WTC11 (cell line): ENCODE measurements around the gene CFL1. TPM values are rescaled to one million over a fixed set of nuclear protein-coding genes. Genes with fewer than 3 reads are reported as not detected.

Experiments
- ATAC-seq: fragments of 200-7000 bp; cut with Tn5 transposase; 2 replicates; pipeline ENCODE4 v1.10.0; 2021; ENCODE audit warnings: mild to moderate bottlenecking, moderate library complexity
- CTCF ChIA-PET: fragments of 300-600 bp; sonication (Branson Sonifier 250); formaldehyde crosslinking; loops from one replicate; lab custom pipeline; 2021; ENCODE audit warnings: antibody characterized with exemption; lab: Charles Lee
- POLR2A ChIA-PET: fragments of 350-600 bp; sonication (Branson Sonifier 250); formaldehyde crosslinking; loops from one replicate; lab custom pipeline; 2021; ENCODE audit warnings: antibody characterized with exemption; lab: Charles Lee
- DNase-seq: peaks from one replicate; pipeline ENCODE4 v3.0.0; 2021; ENCODE audit warnings: low spot score
- H3K27ac Mint-ChIP-seq: 2 replicates; pipeline ENCODE4 v1.8.0; 2021; ENCODE audit warnings: mixed read lengths
- H3K27me3 Mint-ChIP-seq: 2 replicates; pipeline ENCODE4 v1.8.0; 2021; ENCODE audit warnings: low read depth, mild to moderate bottlenecking, moderate library complexity, mixed read lengths
- H3K36me3 Mint-ChIP-seq: 2 replicates; pipeline ENCODE4 v1.8.0; 2021; ENCODE audit warnings: mixed read lengths
- H3K4me1 Mint-ChIP-seq: 2 replicates; pipeline ENCODE4 v1.8.0; 2022; ENCODE audit warnings: mixed read lengths
- H3K4me3 Mint-ChIP-seq: 2 replicates; pipeline ENCODE4 v1.8.0; 2021; ENCODE audit warnings: mild to moderate bottlenecking, moderate library complexity, mixed read lengths
- H3K9me3 Mint-ChIP-seq: 2 replicates; pipeline ENCODE4 v1.8.0; 2021; ENCODE audit warnings: mixed read lengths
- ARID4B ChIP-seq: sonication (generic); formaldehyde crosslinking; IDR thresholded peaks from 2 replicates; pipeline ENCODE4 v1.8.0; 2023; ENCODE audit warnings: missing genetic modification reagents, mild to moderate bottlenecking, borderline replicate concordance
- ATF2 ChIP-seq: sonication (generic); formaldehyde crosslinking; IDR thresholded peaks from 2 replicates; pipeline ENCODE4 v1.8.1; 2022; ENCODE audit warnings: low read depth, missing genetic modification reagents, borderline replicate concordance
- ATF3 ChIP-seq: sonication (generic); formaldehyde crosslinking; conservative IDR thresholded peaks from 2 replicates; pipeline ENCODE4 v1.8.1; 2022; ENCODE audit warnings: mild to moderate bottlenecking, missing genetic modification reagents
- IRF2 ChIP-seq: sonication (generic); formaldehyde crosslinking; IDR thresholded peaks from 2 replicates; pipeline ENCODE4 v1.8.0; 2022; ENCODE audit warnings: low read depth, missing genetic modification reagents, borderline replicate concordance
- JUN ChIP-seq: sonication (generic); formaldehyde crosslinking; IDR thresholded peaks from 2 replicates; pipeline ENCODE4 v1.8.0; 2023; ENCODE audit warnings: mild to moderate bottlenecking, missing genetic modification reagents
- KAT7 ChIP-seq: sonication (generic); formaldehyde crosslinking; IDR thresholded peaks from 2 replicates; pipeline ENCODE4 v1.8.1; 2023; ENCODE audit warnings: missing genetic modification reagents, mild to moderate bottlenecking, borderline replicate concordance
- MAX ChIP-seq: sonication (generic); formaldehyde crosslinking; IDR thresholded peaks from 2 replicates; pipeline ENCODE4 v1.8.0; 2022; ENCODE audit warnings: mild to moderate bottlenecking, missing genetic modification reagents
- MYBL2 ChIP-seq: sonication (generic); formaldehyde crosslinking; IDR thresholded peaks from 2 replicates; pipeline ENCODE4 v1.8.1; 2023; ENCODE audit warnings: mild to moderate bottlenecking, moderate library complexity, missing genetic modification reagents
- NR1H2 ChIP-seq: sonication (generic); formaldehyde crosslinking; IDR thresholded peaks from 2 replicates; pipeline ENCODE4 v1.9.0; 2021; ENCODE audit warnings: mild to moderate bottlenecking, moderate library complexity, missing genetic modification reagents
- RELA ChIP-seq: sonication (generic); formaldehyde crosslinking; IDR thresholded peaks from 2 replicates; pipeline ENCODE4 v1.8.1; 2022; ENCODE audit warnings: missing genetic modification reagents, mild to moderate bottlenecking, borderline replicate concordance
- SMAD4 ChIP-seq: sonication (generic); formaldehyde crosslinking; IDR thresholded peaks from 2 replicates; pipeline ENCODE4 v1.8.0; 2022; ENCODE audit warnings: mild to moderate bottlenecking, missing genetic modification reagents
- SOX15 ChIP-seq: fragments of 250-450 bp; sonication (Bioruptor Pico); IDR thresholded peaks from 2 replicates; pipeline ENCODE4 v1.9.0; 2021; ENCODE audit warnings: mild to moderate bottlenecking
- USF2 ChIP-seq: sonication (generic); formaldehyde crosslinking; IDR thresholded peaks from 2 replicates; pipeline ENCODE4 v1.8.1; 2023; ENCODE audit warnings: mild to moderate bottlenecking, missing genetic modification reagents, moderate library complexity
- ZMAT4 ChIP-seq: fragments of 250-450 bp; sonication (Bioruptor Pico); IDR thresholded peaks from 2 replicates; pipeline ENCODE4 v1.9.0; 2021; ENCODE audit warnings: mild to moderate bottlenecking
- ZNF281 ChIP-seq: sonication (generic); formaldehyde crosslinking; IDR thresholded peaks from 2 replicates; pipeline ENCODE4 v1.8.0; 2023; ENCODE audit warnings: mild to moderate bottlenecking, missing genetic modification reagents
- ZNF396 ChIP-seq: fragments of 250-450 bp; sonication (Bioruptor Pico); IDR thresholded peaks from 2 replicates; pipeline ENCODE4 v1.8.0; 2021; ENCODE audit warnings: mild to moderate bottlenecking, moderate library complexity, borderline replicate concordance
- ZNF512 ChIP-seq: sonication (generic); formaldehyde crosslinking; IDR thresholded peaks from 2 replicates; pipeline ENCODE4 v1.8.1; 2022; ENCODE audit warnings: missing genetic modification reagents, borderline replicate concordance
- ZSCAN18 ChIP-seq: fragments of 250-450 bp; sonication (Bioruptor Pico); IDR thresholded peaks from 2 replicates; pipeline ENCODE4 v2.1.2; 2022; ENCODE audit warnings: mild to moderate bottlenecking, moderate library complexity
- total RNA-seq: library from RNA; stranded (reverse); gene quantifications from 3 replicates; pipeline ENCODE4 v1.2.3, GENCODE V29; 2021

Gene CFL1
- total RNA-seq, 1 experiment from 2014 or later = 1,073 TPM

GRCh38 chr11:65883786-65884715 is 26.1 kb upstream of the CFL1 start (continued):
- TF ChIP-seq MAX = no peak
- no peak for TF ChIP-seq ZNF512 (CRISPR knock-in tag)
- no peak for TF ChIP-seq ZMAT4
- TF ChIP-seq ARID4B (CRISPR knock-in tag) = no peak
- TF ChIP-seq NR1H2 = no peak
- no peak for TF ChIP-seq RELA (CRISPR knock-in tag)
- TF ChIP-seq IRF2 (CRISPR knock-in tag) = no peak

GRCh38 chr11:65883058-65883761 is 25.2 kb upstream of the CFL1 start:
- peaks cover 3% of the 10 kb centered on the region; the same call in 1 of the 2 replicates for H3K27me3 Mint-ChIP-seq
- CTCF ChIA-PET = interaction anchor here (2.0 to 11.9 kb wide), 4 partner anchors 12 to 105 kb away, joined by 21 to 539 read pairs (median 40); partner anchors contain the start of genes CFL1, EFEMP2 and MUS81
- H3K4me1 Mint-ChIP-seq = peaks cover 14% of the 10 kb centered on the region
- H3K36me3 Mint-ChIP-seq = peaks cover 42% of the 10 kb centered on the region
- ATAC-seq = no peak
- no peaks in the 10 kb centered on the region for H3K9me3 Mint-ChIP-seq
- H3K4me3 Mint-ChIP-seq = no peak overlapping the region
- no peak for DNase-seq
- TF ChIP-seq NR1H2 (no peak), ZSCAN18 (no peak), RELA (CRISPR knock-in tag) (no peak), ZNF281 (CRISPR knock-in tag) (no peak), JUN (CRISPR knock-in tag) (no peak), SMAD4 (CRISPR knock-in tag) (no peak), MYBL2 (CRISPR knock-in tag) (no peak), ZNF396 (CRISPR knock-in tag) (no peak), KAT7 (CRISPR knock-in tag) (no peak), ATF2 (CRISPR knock-in tag) (no peak), ATF3 (CRISPR knock-in tag) (no peak), SOX15 (CRISPR knock-in tag) (no peak), USF2 (CRISPR knock-in tag) (no peak)
- TF ChIP-seq, all 79 proteins: peak for 0
- H3K27ac Mint-ChIP-seq = no peak overlapping the region
- POLR2A ChIA-PET = interaction anchor here (2.2 kb wide), 1 partner anchor 32 kb away, joined by 16 read pairs; no protein-coding TSS in a partner anchor
